Large intestine (tissue), 3 donors: Measurements from ENCODE around the gene SNRNP70. TPM values are rescaled to one million over a fixed set of nuclear protein-coding genes. Genes with fewer than 3 reads are reported as not detected.

Experiments used
- DNase-seq, 2 donors: peaks; one replicate each; pipeline versions ENCODE4 v3.0.0 to v3.0.0-alpha.2; 2013
- H3K27ac ChIP-seq: one replicate; pipeline ENCODE4 v1.5.1; 2013; ENCODE audit warnings: low read length
- H3K27me3 ChIP-seq: 2 replicates; pipeline ENCODE4 v1.6.1; 2013; ENCODE audit warnings: low read length; ENCODE audit not compliant: control insufficient read depth, insufficient read depth
- H3K36me3 ChIP-seq: 2 replicates; pipeline ENCODE4 v1.6.1; 2013; ENCODE audit warnings: low read length; ENCODE audit not compliant: control insufficient read depth, insufficient read depth
- H3K4me1 ChIP-seq: one replicate; pipeline ENCODE4 v1.6.1; 2013; ENCODE audit warnings: low read length; ENCODE audit not compliant: control insufficient read depth, insufficient read depth
- H3K4me3 ChIP-seq: one replicate; pipeline ENCODE4 v1.5.1; 2013; ENCODE audit warnings: low read length
- H3K9me3 ChIP-seq: one replicate; pipeline ENCODE4 v1.6.1; 2013; ENCODE audit warnings: mild to moderate bottlenecking, low read depth, low read length, moderate library complexity; ENCODE audit not compliant: control insufficient read depth
- WGBS: methylation state at CpG from one replicate; pipeline ENCODE4 v1.1.5; 2013; ENCODE audit warnings: low lambda C conversion rate; ENCODE audit not compliant: insufficient coverage; 5-methylcytosine and 5-hydroxymethylcytosine counted together
- polyA plus RNA-seq: library from polyadenylated mRNA; unstranded; fragments of 120-200 nt; gene quantifications from one replicate; pipeline ENCODE4 v1.2.1, GENCODE V29; 2013

The SNRNP70 gene
- polyA plus RNA-seq, 1 donor = 295 TPM

DNA sequence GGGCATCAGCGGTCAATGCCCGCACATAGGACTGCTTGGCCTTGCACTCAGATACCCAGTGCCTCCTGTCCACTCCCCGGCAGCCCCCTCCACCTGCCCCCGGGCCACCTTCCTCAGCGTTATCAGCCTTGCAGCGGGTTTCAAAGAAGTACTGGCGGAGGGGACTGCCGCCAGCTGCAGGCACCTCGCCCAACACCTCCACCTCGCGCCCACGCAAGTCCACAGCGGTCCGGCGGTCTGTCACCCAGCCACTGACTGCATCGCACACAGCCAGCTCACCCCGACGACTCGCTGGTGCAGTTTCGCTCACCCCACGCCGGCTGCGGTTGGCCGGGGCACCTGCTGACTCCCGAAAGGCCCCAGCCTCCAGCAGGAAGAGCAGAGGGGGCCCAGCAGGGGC, 23.8 kb upstream of the SNRNP70 start:
- no peak for DNase-seq
- no peak overlapping the region for H3K4me3 ChIP-seq
- peaks cover 11% of the 10 kb centered on the region for H3K9me3 ChIP-seq
- WGBS = no CpG with 5 or more reads among the region's 25 CpGs
- H3K36me3 ChIP-seq = no peaks in the 10 kb centered on the region
- H3K27ac ChIP-seq = no peak overlapping the region
- H3K27me3 ChIP-seq = peaks cover 90% of the 10 kb centered on the region
- peaks cover 9% of the 10 kb centered on the region for H3K4me1 ChIP-seq

DNA sequence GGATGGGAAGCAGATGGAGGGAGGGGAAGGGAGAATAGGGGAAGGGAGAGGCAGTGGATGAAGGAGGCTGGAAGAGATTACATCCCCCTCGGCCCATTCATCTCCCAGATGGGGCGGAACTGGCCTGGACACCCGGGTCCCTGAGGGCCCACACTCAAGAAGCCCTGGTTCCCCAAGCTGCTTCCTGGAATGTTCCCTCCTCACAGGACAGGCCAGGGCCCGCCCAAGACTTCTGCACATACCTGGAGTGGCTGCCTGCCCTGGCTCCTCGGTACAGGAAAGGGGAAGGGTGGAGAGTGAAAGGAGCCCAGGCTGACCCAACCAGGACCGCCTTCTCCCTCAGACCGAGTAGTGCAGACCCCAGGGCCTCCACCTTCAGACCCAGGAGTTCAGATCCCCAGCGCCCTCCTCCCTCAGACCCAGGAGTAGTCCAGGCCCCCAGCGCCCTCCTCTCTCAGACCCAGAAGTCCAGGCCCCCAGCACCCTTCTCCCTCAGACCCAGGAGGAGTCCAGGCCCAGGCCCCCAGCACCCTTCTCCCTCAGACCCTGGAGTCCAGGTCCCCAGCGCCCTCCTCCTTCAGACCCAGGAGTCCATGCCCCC, 21.1 kb upstream of the SNRNP70 start:
- WGBS = no CpG with 5 or more reads among the region's 10 CpGs
- Histone ChIP-seq H3K4me1 (no peaks in the 10 kb centered on the region), H3K4me3 (no peak overlapping the region), H3K27ac (no peak overlapping the region), H3K9me3 (peaks cover 5% of the 10 kb centered on the region), H3K27me3 (peaks cover 80% of the 10 kb centered on the region), H3K36me3 (no peaks in the 10 kb centered on the region)
- DNase-seq = no peak

DNA sequence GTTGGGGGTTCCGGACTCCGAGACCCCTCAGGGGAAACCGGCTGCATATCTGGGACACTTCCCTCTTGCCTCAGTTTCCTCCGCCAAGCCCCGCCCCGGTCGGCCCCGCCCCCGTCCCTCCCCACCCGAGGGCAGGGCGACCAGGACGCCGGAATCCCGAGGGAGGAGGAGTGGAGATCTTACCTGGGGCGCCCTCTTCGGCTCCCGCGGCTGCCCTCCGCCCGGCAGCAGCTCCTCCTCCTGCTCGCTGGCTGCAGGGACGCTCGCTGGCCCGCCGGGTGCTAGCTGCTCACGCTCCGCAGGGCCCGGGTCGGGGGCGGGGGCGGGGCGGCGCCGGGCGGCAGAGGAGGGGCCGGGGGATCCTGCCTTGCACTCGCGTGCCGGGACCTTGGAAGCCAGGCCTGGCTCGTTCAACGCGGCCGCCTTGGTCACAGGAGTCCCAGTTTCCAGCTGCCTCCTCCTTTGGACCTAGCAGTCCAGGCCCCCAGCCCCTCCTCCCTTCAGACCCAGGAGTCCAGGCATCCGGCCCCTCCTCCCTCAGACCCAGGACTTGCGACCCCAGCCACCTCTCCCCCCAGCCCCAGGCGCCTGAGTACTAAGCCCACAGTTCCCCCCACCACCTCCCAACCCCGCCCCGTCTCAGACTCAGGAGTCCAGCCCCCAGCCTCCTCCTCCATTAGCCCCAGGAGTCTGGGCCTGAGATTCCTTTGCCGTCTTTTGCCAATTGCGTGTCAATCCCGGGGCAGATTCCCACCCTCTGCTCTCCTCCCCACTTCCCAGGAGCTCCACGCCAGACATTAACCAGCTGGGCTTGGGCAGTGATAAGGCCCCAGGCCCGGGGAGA, 20.3 kb upstream of the SNRNP70 start, which contains the start of gene NTF4:
TSS of gene NTF4 (minus strand) at position 51 of the 844 bp plus-strand sequence. CDS start 2,821 bp downstream, outside the sequence.
- H3K27ac ChIP-seq = no peak within 1 kb of the TSS
- H3K9me3 ChIP-seq = peaks cover 5% of the 10 kb centered on the region
- H3K4me1 ChIP-seq = no peaks in the 10 kb centered on the region
- peaks cover 81% of the 10 kb centered on the region for H3K27me3 ChIP-seq
- DNase-seq = no peak
- no peaks in the 10 kb centered on the region for H3K36me3 ChIP-seq
- no CpG with 5 or more reads among the region's 53 CpGs for WGBS
- no peak within 1 kb of the TSS for H3K4me3 ChIP-seq

DNA sequence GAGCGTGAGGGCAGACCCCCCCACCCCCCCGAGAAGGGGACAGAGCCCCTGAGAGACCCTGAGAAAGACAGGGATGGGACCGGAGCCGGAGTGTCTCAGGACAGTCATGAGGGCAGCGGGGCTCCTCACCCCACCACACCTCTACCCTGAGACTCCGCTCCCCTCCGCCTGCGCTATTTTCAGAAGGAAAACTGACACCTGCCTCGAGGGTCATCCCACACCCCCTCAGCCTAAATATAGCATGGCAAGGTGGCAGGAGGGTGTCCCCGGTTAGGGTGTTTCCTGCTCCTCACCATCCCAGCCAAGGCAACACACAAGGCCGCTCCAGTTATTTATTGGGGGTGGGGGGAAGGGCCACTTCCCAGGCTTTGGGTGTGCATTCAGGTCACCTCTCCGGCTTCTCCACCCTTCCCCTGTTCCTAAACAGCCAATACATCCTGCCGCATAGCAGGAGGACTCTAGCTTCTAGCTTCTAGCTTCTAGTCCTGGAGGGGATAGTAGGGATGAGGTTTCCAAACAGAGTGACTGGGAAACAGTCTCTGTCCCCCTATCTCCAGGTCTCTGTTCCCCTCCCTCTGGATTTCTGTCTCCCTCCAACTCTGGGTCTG, 19.2 kb upstream of the SNRNP70 start:
- no CpG with 5 or more reads among the region's 13 CpGs for WGBS
- H3K4me1 ChIP-seq = no peaks in the 10 kb centered on the region
- no peak overlapping the region for H3K27ac ChIP-seq
- H3K9me3 ChIP-seq = peaks cover 13% of the 10 kb centered on the region
- no peak overlapping the region for H3K4me3 ChIP-seq
- no peaks in the 10 kb centered on the region for H3K36me3 ChIP-seq
- DNase-seq = no peak
- peaks cover 83% of the 10 kb centered on the region for H3K27me3 ChIP-seq

DNA sequence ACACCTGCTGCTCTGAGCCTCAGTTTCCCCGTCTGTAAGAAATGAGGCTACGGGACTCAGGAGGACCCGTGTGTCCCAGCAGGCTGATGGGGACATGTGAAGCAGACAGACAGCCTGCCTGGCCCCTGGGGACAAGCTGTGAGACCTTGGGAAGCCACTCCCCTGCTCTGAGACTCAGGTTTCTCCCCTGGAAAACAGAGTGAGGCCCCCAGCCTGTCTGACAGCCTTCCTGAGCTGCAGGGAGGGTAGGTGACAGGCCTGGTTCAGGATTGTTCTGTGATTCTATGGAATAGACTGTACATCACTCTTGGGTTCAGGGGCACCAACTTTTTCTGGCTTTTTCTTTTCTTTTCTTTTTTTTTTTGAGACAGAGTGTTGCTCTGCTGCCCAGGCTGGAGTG, 17.7 kb upstream of the SNRNP70 start:
- Histone ChIP-seq H3K27ac (no peak overlapping the region), H3K36me3 (no peaks in the 10 kb centered on the region), H3K4me3 (no peak overlapping the region), H3K9me3 (peaks cover 9% of the 10 kb centered on the region), H3K4me1 (no peaks in the 10 kb centered on the region), H3K27me3 (peaks cover 81% of the 10 kb centered on the region)
- no CpG with 5 or more reads among the region's 3 CpGs for WGBS
- no peak for DNase-seq

DNA sequence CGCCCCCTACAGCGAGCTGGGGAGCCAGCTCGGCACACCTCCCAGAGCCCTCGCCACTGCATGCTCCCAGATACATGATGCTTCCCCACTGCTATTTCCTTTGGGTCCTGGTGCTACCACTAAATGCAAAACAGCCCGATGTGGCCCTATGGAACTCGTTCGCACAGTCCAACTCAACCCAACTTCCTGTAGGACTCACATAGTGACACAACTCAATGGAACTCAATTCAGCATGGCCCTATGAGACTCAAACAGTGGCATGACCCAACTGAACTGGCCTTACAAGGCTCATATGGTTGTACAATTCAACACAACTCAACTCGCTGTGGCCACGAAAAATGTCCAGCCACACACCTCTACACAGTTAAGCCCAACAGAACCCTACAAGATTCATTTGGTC, 16.2 kb upstream of the SNRNP70 start:
- peaks cover 82% of the 10 kb centered on the region for H3K27me3 ChIP-seq
- no peaks in the 10 kb centered on the region for H3K36me3 ChIP-seq
- H3K27ac ChIP-seq = no peak overlapping the region
- whole genome bisulfite sequencing = no CpG with 5 or more reads among the region's 9 CpGs
- H3K9me3 ChIP-seq = peaks cover 14% of the 10 kb centered on the region
- no peaks in the 10 kb centered on the region for H3K4me1 ChIP-seq
- no peak overlapping the region for H3K4me3 ChIP-seq
- DNase-seq = no peak

DNA sequence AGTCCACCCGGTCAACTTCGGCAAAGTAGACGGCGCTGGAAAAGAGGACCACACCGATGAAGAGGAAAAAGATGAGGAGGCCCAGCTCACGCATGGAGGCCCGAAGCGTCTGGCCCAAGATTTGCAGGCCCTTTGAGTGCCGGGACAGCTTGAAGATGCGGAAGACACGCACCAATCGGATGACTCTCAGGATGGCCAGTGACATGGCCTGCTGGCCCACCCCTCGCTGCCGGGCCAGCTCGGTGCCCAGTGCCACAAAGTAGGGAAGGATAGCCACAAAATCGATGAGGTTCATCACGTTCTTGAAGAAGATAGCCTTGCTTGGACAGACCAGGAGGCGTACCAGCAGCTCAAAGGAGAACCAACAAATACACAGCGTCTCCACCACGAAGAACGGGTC, 14.8 kb upstream of the SNRNP70 start:
- H3K27me3 ChIP-seq = peaks cover 77% of the 10 kb centered on the region
- H3K36me3 ChIP-seq = no peaks in the 10 kb centered on the region
- peaks cover 14% of the 10 kb centered on the region for H3K9me3 ChIP-seq
- no peak overlapping the region for H3K4me3 ChIP-seq
- 80% methylated on average over 1 of the region's 21 CpGs for WGBS
- no peaks in the 10 kb centered on the region for H3K4me1 ChIP-seq
- DNase-seq = no peak
- H3K27ac ChIP-seq = no peak overlapping the region

DNA sequence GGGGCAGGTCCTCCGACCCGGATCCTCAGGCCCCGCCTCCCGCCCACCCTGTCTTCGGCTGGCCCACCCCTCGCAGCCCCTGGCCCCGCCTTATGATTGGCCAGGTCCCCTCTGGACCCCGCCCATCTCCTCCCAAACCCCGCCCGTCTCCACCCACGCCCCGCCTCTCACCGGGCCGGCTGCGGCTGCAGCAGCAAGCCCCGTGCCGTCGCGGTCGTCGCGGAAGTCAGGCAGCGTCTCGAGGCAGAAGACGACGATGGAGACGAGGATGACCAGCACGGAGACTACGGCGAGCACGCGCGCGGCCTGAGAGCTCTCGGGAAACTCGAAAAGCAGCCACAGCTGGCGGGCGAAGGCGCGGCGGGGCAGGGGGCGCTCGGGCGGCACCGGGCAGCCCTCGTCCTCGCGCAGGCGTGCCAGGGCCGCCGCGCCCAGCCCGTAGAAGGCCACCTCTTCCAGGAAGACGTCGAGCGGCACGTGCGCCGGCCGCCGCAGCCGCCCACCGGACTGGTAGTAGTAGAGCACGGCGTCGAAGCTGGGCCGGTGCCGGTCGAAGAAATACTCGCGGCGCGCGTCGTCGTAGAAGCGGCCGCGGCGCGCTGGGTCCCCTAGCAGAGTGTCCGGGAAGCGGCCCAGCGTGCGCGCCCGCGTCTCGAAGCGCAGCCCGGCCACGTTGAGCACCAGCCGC, 13.2 kb upstream of the SNRNP70 start:
- H3K36me3 ChIP-seq = no peaks in the 10 kb centered on the region
- H3K4me1 ChIP-seq = no peaks in the 10 kb centered on the region
- DNase-seq = no peak
- WGBS = no CpG with 5 or more reads among the region's 93 CpGs
- H3K27me3 ChIP-seq = peaks cover 62% of the 10 kb centered on the region
- H3K9me3 ChIP-seq = peaks cover 14% of the 10 kb centered on the region
- no peak overlapping the region for H3K4me3 ChIP-seq
- no peak overlapping the region for H3K27ac ChIP-seq

DNA sequence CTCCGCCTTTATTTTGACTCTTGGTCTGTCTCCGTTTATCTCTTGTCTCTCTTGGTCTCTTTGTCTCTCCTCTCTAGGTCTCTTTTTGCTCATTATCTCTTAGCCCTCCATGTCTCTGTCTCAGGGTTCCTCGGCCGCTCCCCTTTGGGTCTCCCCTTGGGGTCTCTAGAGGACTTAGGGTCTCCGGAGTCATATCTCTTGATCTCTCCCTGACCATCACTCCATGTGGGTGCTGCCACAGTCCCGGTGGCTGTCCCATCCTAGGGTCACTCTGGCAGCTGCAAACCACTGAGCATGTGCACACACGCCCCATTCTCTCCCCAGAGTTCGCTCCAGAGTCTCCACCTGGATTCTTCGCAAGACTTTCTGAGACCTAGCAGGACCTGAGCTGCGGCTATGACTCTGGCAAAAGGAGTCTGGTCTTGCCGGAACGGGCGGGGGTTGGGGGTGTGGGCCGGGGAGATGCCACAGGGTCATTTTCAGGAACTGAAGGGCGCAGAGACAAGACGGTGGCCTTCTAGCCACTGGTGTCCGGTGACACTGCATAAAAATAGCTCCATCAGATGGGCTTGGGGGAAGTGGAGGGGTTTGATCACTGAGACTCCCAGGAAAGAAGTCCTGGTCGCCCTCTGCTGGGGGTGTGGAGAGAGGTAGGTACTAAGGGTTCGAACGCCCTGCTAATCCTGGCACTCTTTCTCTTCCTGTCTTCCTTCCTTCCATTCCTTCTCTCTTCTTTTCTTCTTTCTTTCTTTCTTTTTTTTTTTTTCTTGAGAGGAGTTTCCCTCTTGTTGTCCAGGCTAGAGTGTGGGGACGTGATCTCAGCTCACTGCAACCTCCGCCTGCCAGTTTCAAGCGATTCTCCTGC, 11.5 kb upstream of the SNRNP70 start:
- H3K9me3 ChIP-seq = peaks cover 14% of the 10 kb centered on the region
- 38% methylated on average over 2 of the region's 23 CpGs for WGBS
- H3K4me3 ChIP-seq = no peak overlapping the region
- DNase-seq = no peak
- H3K27ac ChIP-seq = no peak overlapping the region
- no peaks in the 10 kb centered on the region for H3K36me3 ChIP-seq
- peaks cover 54% of the 10 kb centered on the region for H3K27me3 ChIP-seq
- no peaks in the 10 kb centered on the region for H3K4me1 ChIP-seq
